ENCODE results near the gene PARN. TPM values are rescaled to one million over a fixed set of nuclear protein-coding genes. Genes with fewer than 3 reads are reported as not detected.

The PARN gene
- total and polyA plus RNA-seq, 2 of the 8 experiments (the other 6 are each of a cell fraction or from before 2014, with no cell fraction given), result 24.5 to 44.6 TPM

GRCh38 chr16:14449334-14449733 is 180.7 kb downstream of the PARN start (continued):
- TF ChIP-seq RAD21 (IDR thresholded peaks at IDR 0.05 in 1 of 2, conservative IDR thresholded peaks at IDR 0.05 in 1 of 2; ENCODE audit: low read depth in 2 of 2, low read length in 2 of 2) (no peak), CBX5 (IDR thresholded peaks at IDR 0.05; ENCODE audit: low read depth, low read length) (no peak), HDAC6 (IDR thresholded peaks at IDR 0.05; ENCODE audit: low read depth, low read length) (no peak), TAF7 (optimal IDR thresholded peaks at IDR 0.05; ENCODE audit: borderline replicate concordance, low read depth, low read length) (no peak), BRCA1 (IDR thresholded peaks at IDR 0.05; ENCODE audit: low read depth, low read length) (no peak)
